IPS-18a (cell line): Measurements from ENCODE around the gene OR2D2.

Experiments used
- H3K27ac ChIP-seq: one replicate; pipeline ENCODE4 v1.5.1; 2013; ENCODE audit warnings: low read length
- H3K27me3 ChIP-seq: one replicate; pipeline ENCODE4 v1.6.1; 2013; ENCODE audit warnings: mild to moderate bottlenecking, low read length; ENCODE audit not compliant: control insufficient read depth, insufficient read depth
- H3K36me3 ChIP-seq: one replicate; pipeline ENCODE4 v1.6.1; 2013; ENCODE audit warnings: low read depth, low read length; ENCODE audit not compliant: control insufficient read depth
- H3K4me1 ChIP-seq: one replicate; pipeline ENCODE4 v1.6.1; 2013; ENCODE audit warnings: low read depth, low read length; ENCODE audit not compliant: control insufficient read depth
- H3K4me3 ChIP-seq: one replicate; pipeline ENCODE4 v1.5.1; 2013; ENCODE audit warnings: low read length
- H3K9ac ChIP-seq: one replicate; pipeline ENCODE4 v1.6.1; 2013; ENCODE audit warnings: mild to moderate bottlenecking, low read length, moderate library complexity
- H3K9me3 ChIP-seq: one replicate; pipeline ENCODE4 v1.6.1; 2013; ENCODE audit warnings: low read depth, low read length; ENCODE audit not compliant: control insufficient read depth

The OR2D2 gene, protein sequence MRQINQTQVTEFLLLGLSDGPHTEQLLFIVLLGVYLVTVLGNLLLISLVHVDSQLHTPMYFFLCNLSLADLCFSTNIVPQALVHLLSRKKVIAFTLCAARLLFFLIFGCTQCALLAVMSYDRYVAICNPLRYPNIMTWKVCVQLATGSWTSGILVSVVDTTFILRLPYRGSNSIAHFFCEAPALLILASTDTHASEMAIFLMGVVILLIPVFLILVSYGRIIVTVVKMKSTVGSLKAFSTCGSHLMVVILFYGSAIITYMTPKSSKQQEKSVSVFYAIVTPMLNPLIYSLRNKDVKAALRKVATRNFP

DNA sequence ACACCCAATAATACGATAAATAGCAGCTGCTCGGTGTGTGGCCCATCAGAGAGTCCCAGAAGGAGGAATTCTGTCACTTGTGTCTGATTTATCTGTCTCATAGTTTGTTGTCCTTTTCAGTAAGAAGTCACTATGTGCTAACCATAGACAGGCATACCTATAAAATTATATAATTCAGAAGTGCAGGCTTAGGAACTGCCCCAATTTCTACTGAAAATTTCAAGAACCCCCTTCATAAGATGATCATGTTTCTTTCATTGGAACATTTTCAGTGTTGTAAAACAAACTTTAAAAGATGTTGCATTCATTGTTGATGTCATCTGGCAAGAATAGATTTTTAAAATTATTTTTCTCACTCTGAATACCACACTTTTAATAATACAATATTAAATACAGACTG is at the start of gene OR2D2:
TSS of gene OR2D2 (minus strand) at position 101 of the 400 bp plus-strand sequence. CDS start at position 101, 0 bp downstream.
- Histone ChIP-seq H3K4me1 (no peaks in the 10 kb centered on the region), H3K36me3 (no peaks in the 10 kb centered on the region), H3K27me3 (no peaks in the 10 kb centered on the region)

DNA sequence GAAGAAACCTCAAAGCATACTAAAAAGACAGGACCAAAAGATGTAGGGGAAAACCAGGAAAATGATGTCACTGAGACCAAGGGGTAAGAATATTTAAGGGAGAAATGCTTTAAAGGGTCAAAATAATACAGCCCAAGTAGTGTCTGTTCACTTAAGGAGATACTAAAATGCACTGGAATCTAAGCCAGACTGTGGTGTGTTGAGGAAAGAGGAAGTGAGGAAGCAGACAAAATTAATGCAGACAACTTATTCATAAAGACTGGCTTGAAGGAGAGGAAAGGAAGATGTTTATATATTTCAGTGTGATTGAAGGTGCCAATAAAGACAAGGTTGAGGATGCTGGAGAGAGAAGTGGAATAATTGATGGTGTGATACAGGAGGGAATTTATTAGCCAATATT is 49.7 kb upstream of the OR2D2 start:
- peaks cover 24% of the 10 kb centered on the region for H3K36me3 ChIP-seq
- H3K9ac ChIP-seq, result no peak overlapping the region
- no peak overlapping the region for H3K27ac ChIP-seq

More for the DNA sequence above, at the start of gene OR2D2:
- Histone ChIP-seq H3K9me3 (no peaks in the 10 kb centered on the region), H3K4me3 (no peak within 1 kb of the TSS), H3K9ac (no peak within 1 kb of the TSS), H3K27ac (no peak within 1 kb of the TSS)

DNA sequence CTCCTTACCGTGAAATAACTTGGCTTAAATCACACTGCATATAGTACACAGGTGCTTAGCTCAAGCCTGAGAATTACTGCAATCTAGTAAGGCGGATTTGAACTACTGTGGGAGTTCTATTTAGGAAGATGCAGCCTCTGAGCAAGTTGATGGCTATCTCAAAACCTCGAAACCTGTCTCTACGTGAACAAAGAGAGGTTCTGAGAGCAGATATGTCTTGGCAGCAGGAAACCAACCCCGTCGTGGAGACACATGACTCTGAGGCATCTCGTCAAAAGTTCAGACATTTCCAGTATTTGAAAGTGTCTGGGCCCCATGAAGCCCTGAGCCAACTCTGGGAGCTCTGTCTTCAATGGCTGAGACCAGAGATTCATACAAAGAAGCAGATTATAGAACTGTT is 39.8 kb upstream of the OR2D2 start:
- H3K9me3 ChIP-seq, result no peaks in the 10 kb centered on the region
- H3K4me3 ChIP-seq, result no peak overlapping the region
- H3K4me1 ChIP-seq, result peaks cover 16% of the 10 kb centered on the region
- no peak overlapping the region for H3K9ac ChIP-seq
- H3K36me3 ChIP-seq, result peaks cover 23% of the 10 kb centered on the region
- no peak overlapping the region for H3K27ac ChIP-seq
- H3K27me3 ChIP-seq, result no peaks in the 10 kb centered on the region

More for the DNA sequence above, 49.7 kb upstream of the OR2D2 start:
- no peaks in the 10 kb centered on the region for H3K9me3 ChIP-seq
- no peaks in the 10 kb centered on the region for H3K4me1 ChIP-seq
- no peaks in the 10 kb centered on the region for H3K27me3 ChIP-seq
- H3K4me3 ChIP-seq, result no peak overlapping the region

DNA sequence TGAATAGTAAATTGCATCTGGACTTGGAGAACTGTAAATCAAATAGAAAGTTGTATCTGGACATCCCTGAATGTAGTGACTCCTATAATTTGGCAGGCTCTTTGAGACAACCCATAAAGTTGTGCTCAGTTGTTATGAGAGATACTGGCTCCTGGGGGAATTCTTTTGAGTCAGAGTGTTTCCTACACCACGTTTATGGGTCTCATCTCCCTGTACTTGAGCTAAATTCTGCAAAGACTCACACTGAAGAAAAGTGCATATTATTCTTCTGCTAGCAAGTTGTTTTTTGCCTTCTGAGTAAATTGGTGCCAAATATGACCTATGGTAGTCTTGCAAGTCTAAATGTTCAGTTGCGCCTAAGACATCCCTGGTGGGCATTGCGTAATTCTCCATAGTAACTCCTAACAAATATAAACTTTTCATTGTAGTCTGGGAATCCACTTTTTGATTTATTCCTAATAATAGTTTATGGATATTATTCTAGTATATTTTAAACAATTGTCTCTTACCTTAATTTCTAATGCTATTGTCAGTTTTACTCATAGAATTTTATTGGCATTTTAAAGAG is 38.9 kb upstream of the OR2D2 start:
- Histone ChIP-seq H3K4me3 (no peak overlapping the region), H3K27ac (no peak overlapping the region)

DNA sequence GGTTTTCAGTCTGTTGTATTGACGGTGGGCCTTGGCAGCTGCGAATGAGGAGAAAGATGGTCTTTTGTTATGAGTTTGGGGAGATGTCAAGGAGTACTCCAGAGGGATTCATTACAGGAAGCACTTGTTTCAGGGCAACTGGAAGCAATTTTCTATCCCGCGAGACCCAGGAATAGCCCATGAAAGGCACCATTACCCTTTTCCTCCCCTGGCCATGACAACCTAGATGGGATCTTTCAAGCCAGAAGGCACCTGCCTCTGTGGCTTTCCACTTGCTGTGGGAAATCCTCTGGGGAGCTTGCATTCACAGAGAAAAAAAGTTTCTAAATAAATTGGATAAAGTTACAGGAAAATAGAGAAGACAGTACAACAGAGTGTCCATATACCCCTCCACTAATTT is 36.6 kb upstream of the OR2D2 start:
- Histone ChIP-seq H3K9ac (no peak overlapping the region), H3K4me1 (peaks cover 19% of the 10 kb centered on the region), H3K4me3 (no peak overlapping the region), H3K27me3 (no peaks in the 10 kb centered on the region), H3K9me3 (no peaks in the 10 kb centered on the region), H3K27ac (no peak overlapping the region), H3K36me3 (peaks cover 6% of the 10 kb centered on the region)

More for the DNA sequence above, 38.9 kb upstream of the OR2D2 start:
- Histone ChIP-seq H3K9ac (no peak overlapping the region), H3K9me3 (no peaks in the 10 kb centered on the region), H3K4me1 (peaks cover 16% of the 10 kb centered on the region), H3K27me3 (no peaks in the 10 kb centered on the region), H3K36me3 (peaks cover 23% of the 10 kb centered on the region)

DNA sequence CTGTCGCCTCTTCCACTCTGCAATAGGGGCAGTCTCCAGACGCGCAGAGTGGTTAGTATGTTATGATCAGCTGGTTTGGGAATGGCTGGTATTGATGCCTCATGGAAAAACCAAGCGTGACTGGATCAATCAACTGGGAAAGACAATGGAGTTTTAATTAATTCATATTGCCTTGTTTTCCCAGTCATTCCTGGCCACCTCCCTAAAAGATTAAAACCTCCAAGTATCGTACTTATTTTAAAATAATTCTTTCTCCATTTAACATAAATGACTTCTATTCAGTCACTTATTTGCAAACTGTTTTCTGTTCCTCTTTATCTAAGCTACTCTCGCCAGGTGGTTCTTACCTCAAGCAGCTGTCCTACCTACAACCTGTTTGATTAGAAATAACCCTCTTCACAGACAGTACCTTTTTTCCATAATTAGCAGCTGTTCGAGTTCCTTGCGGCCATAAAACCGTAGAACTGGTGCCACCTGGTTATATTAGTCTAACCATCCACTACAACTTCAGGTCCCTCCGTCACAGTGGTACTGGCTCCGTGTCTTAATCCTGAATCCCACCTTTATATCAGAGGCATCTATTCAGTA is 34.8 kb upstream of the OR2D2 start:
- peaks cover 19% of the 10 kb centered on the region for H3K4me1 ChIP-seq
- H3K27me3 ChIP-seq, result no peaks in the 10 kb centered on the region
- H3K4me3 ChIP-seq, result peak overlapping the region; percentile 85
- H3K9ac ChIP-seq, result peak overlapping the region; percentile 87
- H3K27ac ChIP-seq, result no peak overlapping the region
- H3K9me3 ChIP-seq, result no peaks in the 10 kb centered on the region
- H3K36me3 ChIP-seq, result peaks cover under 1% of the 10 kb centered on the region

DNA sequence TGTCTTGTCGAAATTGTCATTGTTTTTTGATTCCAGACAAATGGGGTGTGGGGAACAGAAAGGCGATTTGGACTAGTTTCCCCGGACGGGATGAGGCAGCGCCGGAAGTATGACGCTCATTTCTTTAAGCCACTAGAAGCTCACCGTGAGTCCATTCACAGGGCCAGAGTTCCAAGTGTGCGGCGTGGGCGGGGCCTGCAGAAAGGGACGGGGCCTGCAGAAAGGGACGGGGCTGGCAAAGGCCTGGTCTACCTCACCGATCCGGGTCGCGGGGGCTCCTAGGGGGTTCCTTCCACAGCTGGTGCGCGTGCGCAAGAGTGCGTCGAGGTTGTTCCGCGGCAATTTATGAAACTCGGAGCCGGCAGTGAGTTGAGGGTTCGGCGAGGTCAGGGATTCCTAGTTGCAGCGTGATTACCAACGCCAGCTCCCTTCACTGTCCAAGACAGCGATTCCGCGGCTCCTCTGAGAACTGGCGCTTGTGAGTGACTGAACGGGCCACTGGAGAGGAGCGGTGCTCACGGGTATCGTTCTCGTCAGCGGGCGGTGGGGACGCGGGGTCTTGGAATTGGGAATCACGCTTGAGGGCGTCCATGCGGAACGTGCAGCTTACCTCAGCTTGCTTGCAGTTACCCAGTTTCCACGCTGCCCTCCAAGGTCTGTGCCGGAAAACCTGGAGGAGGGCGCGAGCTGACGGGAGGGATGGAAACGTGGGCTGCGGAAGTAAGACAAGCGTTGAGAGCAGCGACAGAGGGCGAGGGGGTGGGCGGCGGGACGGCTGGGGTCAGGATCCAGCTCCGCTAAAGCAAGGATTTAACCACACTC is 34.1 kb upstream of the OR2D2 start, which contains the start of gene ZNF215:
TSS of gene ZNF215 (plus strand) at position 219 of the 822 bp plus-strand sequence. CDS start 5,847 bp downstream, outside the sequence.
- peak within 1 kb of the TSS; percentile 85 for H3K4me3 ChIP-seq
- H3K36me3 ChIP-seq, result no peaks in the 10 kb centered on the region
- H3K9me3 ChIP-seq, result no peaks in the 10 kb centered on the region
- H3K4me1 ChIP-seq, result peaks cover 19% of the 10 kb centered on the region
- peak within 1 kb of the TSS; percentile 18 for H3K27ac ChIP-seq
- H3K9ac ChIP-seq, result peak within 1 kb of the TSS; percentile 87
- no peaks in the 10 kb centered on the region for H3K27me3 ChIP-seq

DNA sequence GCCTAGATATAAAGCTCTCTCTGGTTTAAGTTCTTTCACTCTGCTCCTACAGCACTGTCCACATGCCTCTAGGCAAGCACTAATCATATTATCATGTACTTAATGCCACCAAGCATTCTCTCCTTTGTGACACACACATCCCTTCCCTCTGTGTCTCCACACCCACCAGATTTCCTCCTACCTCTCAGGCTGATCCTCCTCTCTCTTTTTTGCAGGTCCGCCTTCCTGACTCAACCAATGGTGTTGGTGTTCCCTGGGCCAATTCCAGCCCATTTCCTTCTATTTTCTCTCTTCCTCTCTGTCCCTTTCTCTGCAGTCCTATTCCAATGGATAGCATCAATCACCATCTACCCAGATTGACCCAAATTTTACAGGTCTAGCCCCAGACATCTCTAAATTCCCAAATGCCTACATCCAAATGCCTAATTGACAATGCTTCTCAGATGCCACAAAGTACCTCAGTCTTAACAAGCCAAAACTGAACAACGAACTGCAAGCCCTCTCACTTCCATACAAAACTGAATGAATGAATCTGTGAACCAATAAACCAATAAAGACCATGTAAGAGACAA is 33.4 kb upstream of the OR2D2 start:
- Histone ChIP-seq H3K9me3 (no peaks in the 10 kb centered on the region), H3K36me3 (no peaks in the 10 kb centered on the region), H3K27me3 (no peaks in the 10 kb centered on the region), H3K27ac (peak overlapping the region; percentile 12), H3K9ac (peak overlapping the region; percentile 87), H3K4me3 (peak overlapping the region; percentile 85), H3K4me1 (peaks cover 19% of the 10 kb centered on the region)

DNA sequence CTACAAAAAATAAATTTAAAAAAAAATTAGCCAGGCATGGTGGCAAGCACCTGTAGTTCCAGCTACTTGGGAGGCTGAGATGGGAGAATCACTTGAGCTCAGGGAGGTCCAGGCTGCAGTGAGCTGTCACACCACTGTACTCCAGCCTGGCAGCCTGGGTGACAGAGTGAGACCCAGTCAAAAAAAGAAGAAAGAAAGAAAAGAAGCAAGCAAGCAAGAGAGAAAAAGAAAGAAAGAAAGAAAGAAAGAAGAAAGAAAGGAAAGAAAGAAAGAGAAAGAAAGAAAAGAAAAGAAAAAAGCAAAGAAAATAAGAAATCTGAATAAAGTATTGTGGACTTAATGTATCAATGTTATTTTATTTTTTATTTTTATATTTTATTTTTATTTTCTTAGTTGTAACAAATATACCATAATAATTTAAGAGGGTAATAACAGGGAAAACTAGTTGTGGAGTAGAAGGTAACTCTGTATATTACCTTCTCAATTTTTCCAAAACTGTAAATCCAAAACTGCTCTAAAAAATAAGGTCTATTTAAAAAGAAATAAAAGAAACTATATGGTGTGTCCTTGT is 32.8 kb upstream of the OR2D2 start:
- no peaks in the 10 kb centered on the region for H3K27me3 ChIP-seq
- no peaks in the 10 kb centered on the region for H3K36me3 ChIP-seq
- H3K9me3 ChIP-seq, result no peaks in the 10 kb centered on the region
- H3K4me3 ChIP-seq, result no peak overlapping the region
- no peak overlapping the region for H3K9ac ChIP-seq
- H3K4me1 ChIP-seq, result peaks cover 19% of the 10 kb centered on the region
- H3K27ac ChIP-seq, result no peak overlapping the region

DNA sequence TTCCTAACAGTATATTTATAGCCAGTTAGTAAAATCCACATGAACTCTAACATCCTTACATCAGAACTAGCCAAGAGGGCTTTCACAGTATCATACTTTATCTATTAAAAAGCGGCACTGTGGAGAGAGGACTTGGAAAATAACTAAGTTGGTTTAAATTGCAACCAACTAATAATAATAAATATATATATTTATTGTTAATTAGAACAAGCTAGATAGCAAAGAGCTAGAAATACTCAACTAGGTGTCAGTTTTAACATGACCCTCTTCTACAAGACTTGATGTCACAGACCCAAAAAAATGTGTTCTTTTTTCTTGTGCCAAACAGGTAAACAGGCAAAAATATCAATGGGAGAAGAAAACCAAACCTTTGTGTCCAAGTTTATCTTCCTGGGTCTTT is 28.4 kb upstream of the OR2D2 start, which contains the start of gene OR2D3:
TSS of gene OR2D3 (plus strand) at position 301 of the 400 bp plus-strand sequence. CDS start at position 301, 0 bp downstream.
- Histone ChIP-seq H3K4me1 (peaks cover under 1% of the 10 kb centered on the region), H3K9me3 (no peaks in the 10 kb centered on the region), H3K36me3 (no peaks in the 10 kb centered on the region), H3K9ac (no peak within 1 kb of the TSS), H3K4me3 (no peak within 1 kb of the TSS), H3K27me3 (no peaks in the 10 kb centered on the region), H3K27ac (no peak within 1 kb of the TSS)
